GM21717 (cell line): Measurements from ENCODE around the gene RNPC3.

Experiments used
- ATAC-seq: cut with Tn5 transposase; IDR thresholded peaks from one replicate; pipeline ENCODE4 v1.9.1; 2021; ENCODE audit warnings: mild to moderate bottlenecking, moderate library complexity; ENCODE audit not compliant: unreplicated experiment

RNPC3 gene

GRCh38 chr1:103525607-103526507 is at the start of gene RNPC3:
Gene RNPC3 (plus strand): TSS chr1:103525699. CDS start chr1:103526071, 372 bp downstream.
- ATAC-seq = peak; percentile 81

- ATAC-seq = no peak
Measured at GRCh38 chr1:103477101-103477500, 48.4 kb upstream of the RNPC3 start.

- ATAC-seq = no peak
Measured at GRCh38 chr1:103489935-103490334, 35.6 kb upstream of the RNPC3 start.

GRCh38 chr1:103492003-103492625 is 33.4 kb upstream of the RNPC3 start:
- no peak for ATAC-seq

GRCh38 chr1:103496014-103496635 is 29.4 kb upstream of the RNPC3 start:
- no peak for ATAC-seq

- no peak for ATAC-seq
Measured at GRCh38 chr1:103497404-103497803, 28.1 kb upstream of the RNPC3 start.

GRCh38 chr1:103509250-103509649 is 16.2 kb upstream of the RNPC3 start:
- no peak for ATAC-seq

GRCh38 chr1:103513711-103514110 is 11.8 kb upstream of the RNPC3 start:
- no peak for ATAC-seq

GRCh38 chr1:103514920-103515503 is 10.5 kb upstream of the RNPC3 start:
- peak; percentile 77 for ATAC-seq

GRCh38 chr1:103516283-103516682 is 9.2 kb upstream of the RNPC3 start:
- no peak for ATAC-seq

GRCh38 chr1:103516693-103517092 is 8.8 kb upstream of the RNPC3 start:
- no peak for ATAC-seq

- peak; percentile 81 for ATAC-seq
Measured at GRCh38 chr1:103517380-103518047, 8.0 kb upstream of the RNPC3 start.

- no peak for ATAC-seq
Measured at GRCh38 chr1:103520822-103521221, 4.7 kb upstream of the RNPC3 start.

- no peak for ATAC-seq
Measured at GRCh38 chr1:103523346-103523745, 2.2 kb upstream of the RNPC3 start.

GRCh38 chr1:103525114-103525606 is 339 bp upstream of the RNPC3 start:
- peak; percentile 56 for ATAC-seq

- no peak for ATAC-seq
Measured at GRCh38 chr1:103527331-103527730, 1.8 kb downstream of the RNPC3 start.

GRCh38 chr1:103529746-103530145 is 4.2 kb downstream of the RNPC3 start:
- no peak for ATAC-seq

- no peak for ATAC-seq
Measured at GRCh38 chr1:103538226-103538625, 12.7 kb downstream of the RNPC3 start.

- ATAC-seq = no peak
Measured at GRCh38 chr1:103541431-103541830, 15.9 kb downstream of the RNPC3 start.

GRCh38 chr1:103546496-103546895 is 21.0 kb downstream of the RNPC3 start:
- ATAC-seq = no peak

- ATAC-seq = no peak
Measured at GRCh38 chr1:103547840-103548239, 22.3 kb downstream of the RNPC3 start.
